ENCODE results near the gene PTPRK. TPM values are rescaled to one million over a fixed set of nuclear protein-coding genes. Genes with fewer than 3 reads are reported as not detected.

PTPRK gene
- polyA plus RNA-seq (2011; rRNA removed) (37.8 and 53.7 TPM in 2 replicates), polyA minus RNA-seq (2011; rRNA and poly(A)+ RNA removed) (95.3 and 115 TPM in 2 replicates)

- ChIA-PET POLR2A (interaction anchor here (0.6 to 1.8 kb wide), 10 partner anchors 12 to 734 kb away, joined by 3 to 9 read pairs (median 4); no protein-coding TSS in a partner anchor), CTCF (interaction anchor here (0.6 to 1.4 kb wide), 16 partner anchors 9 to 1032 kb away, joined by 3 to 4 read pairs (median 3); no protein-coding TSS in a partner anchor)
- Histone ChIP-seq H3K9me3 (ENCODE audit: control insufficient read depth, insufficient read depth, low read length) (no peaks in the 10 kb centered on the region), H3K27ac (ENCODE audit: low read depth, low read length) (peak within 1 kb of the TSS; percentile 99), H3K27me3 (ENCODE audit: control insufficient read depth, insufficient read depth, low read length) (no peaks in the 10 kb centered on the region), H3K4me3 (ENCODE audit: low read depth, low read length) (peak within 1 kb of the TSS; percentile 89)
- TF ChIP-seq, protein P1, sequence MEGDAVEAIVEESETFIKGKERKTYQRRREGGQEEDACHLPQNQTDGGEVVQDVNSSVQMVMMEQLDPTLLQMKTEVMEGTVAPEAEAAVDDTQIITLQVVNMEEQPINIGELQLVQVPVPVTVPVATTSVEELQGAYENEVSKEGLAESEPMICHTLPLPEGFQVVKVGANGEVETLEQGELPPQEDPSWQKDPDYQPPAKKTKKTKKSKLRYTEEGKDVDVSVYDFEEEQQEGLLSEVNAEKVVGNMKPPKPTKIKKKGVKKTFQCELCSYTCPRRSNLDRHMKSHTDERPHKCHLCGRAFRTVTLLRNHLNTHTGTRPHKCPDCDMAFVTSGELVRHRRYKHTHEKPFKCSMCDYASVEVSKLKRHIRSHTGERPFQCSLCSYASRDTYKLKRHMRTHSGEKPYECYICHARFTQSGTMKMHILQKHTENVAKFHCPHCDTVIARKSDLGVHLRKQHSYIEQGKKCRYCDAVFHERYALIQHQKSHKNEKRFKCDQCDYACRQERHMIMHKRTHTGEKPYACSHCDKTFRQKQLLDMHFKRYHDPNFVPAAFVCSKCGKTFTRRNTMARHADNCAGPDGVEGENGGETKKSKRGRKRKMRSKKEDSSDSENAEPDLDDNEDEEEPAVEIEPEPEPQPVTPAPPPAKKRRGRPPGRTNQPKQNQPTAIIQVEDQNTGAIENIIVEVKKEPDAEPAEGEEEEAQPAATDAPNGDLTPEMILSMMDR (IDR thresholded peaks at IDR 0.05; ENCODE audit: low read depth, low read length): peak; percentile 31; the same call in 1 of the 2 replicates
- DNase-seq (ENCODE audit: low read depth, low spot score): peak; percentile 68
Measured at GRCh38 chr6:128520436-128521281, at the start of gene PTPRK. Gene PTPRK, minus strand, starts transcription at chr6:128520599. Its CDS starts 241 bp downstream, at chr6:128520358.

GRCh38 chr6:128567029-128567428 lies 46.6 kb upstream of the PTPRK start:
- H3K27me3 ChIP-seq (ENCODE audit: control insufficient read depth, insufficient read depth, low read length): no peaks in the 10 kb centered on the region
- TF ChIP-seq, protein P1 (IDR thresholded peaks at IDR 0.05; ENCODE audit: low read depth, low read length): no peak
- DNase-seq (ENCODE audit: low read depth, low spot score): no peak
- POLR2A ChIA-PET: no interaction called here
- H3K27ac ChIP-seq (ENCODE audit: low read depth, low read length): no peak overlapping the region
- H3K9me3 ChIP-seq (ENCODE audit: control insufficient read depth, insufficient read depth, low read length): no peaks in the 10 kb centered on the region
- H3K4me3 ChIP-seq (ENCODE audit: low read depth, low read length): no peak overlapping the region
- CTCF ChIA-PET: no interaction called here

DNA sequence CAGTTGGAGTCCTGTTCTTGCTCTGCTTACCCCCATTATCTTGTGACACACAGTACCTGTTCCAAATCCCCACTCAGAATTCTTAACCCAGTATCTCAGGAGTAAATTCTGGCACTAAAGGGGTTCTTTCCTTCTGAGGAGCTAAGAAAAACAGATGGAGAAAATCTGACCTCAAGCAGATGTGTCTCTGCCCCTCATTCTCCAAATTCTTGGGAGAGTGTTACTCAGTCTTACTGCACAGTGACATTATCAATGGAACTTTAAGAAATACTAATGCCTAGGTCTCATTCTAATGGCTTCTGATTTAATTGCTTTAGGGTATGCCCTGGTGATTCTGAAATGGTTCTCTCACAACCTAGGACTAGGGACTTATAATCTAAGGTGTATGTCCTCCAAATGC lies 40.6 kb upstream of the PTPRK start:
- ChIA-PET POLR2A (interaction anchor here (1.4 kb wide), 1 partner anchor 40 kb away, joined by 4 read pairs; the partner anchor contains the start of gene PTPRK), CTCF (no interaction called here)
- Histone ChIP-seq H3K27me3 (ENCODE audit: control insufficient read depth, insufficient read depth, low read length) (no peaks in the 10 kb centered on the region), H3K9me3 (ENCODE audit: control insufficient read depth, insufficient read depth, low read length) (no peaks in the 10 kb centered on the region), H3K27ac (ENCODE audit: low read depth, low read length) (no peak overlapping the region), H3K4me3 (ENCODE audit: low read depth, low read length) (no peak overlapping the region)
- TF ChIP-seq, protein P1 (IDR thresholded peaks at IDR 0.05; ENCODE audit: low read depth, low read length): no peak
- DNase-seq (ENCODE audit: low read depth, low spot score): no peak

DNA sequence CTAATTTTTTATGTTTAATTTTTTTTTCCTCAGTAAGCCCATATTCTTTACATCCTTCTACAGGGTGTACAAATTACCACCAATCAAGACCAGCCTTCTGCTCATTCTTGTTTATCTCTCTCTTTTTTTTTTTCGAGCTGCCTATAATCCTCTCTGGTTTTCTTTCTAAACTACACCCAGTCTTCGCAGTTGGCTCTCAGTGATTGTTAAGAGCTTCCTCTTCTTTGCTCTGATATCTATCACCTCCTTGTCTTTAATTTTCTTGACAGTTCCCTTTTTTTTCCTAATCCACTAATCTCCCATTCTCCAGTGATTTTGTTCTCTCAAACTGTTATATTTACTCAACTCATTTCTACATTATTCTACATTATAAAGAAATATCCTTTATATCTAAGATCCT lies 38.5 kb upstream of the PTPRK start:
- ChIA-PET POLR2A (no interaction called here), CTCF (interaction anchor here (0.6 kb wide), 1 partner anchor 1455 kb away, joined by 3 read pairs; no protein-coding TSS in a partner anchor)

More for the DNA sequence above, 38.5 kb upstream of the PTPRK start:
- Histone ChIP-seq H3K27ac (ENCODE audit: low read depth, low read length) (no peak overlapping the region), H3K9me3 (ENCODE audit: control insufficient read depth, insufficient read depth, low read length) (no peaks in the 10 kb centered on the region), H3K4me3 (ENCODE audit: low read depth, low read length) (no peak overlapping the region), H3K27me3 (ENCODE audit: control insufficient read depth, insufficient read depth, low read length) (no peaks in the 10 kb centered on the region)
- DNase-seq (ENCODE audit: low read depth, low spot score): no peak
- TF ChIP-seq, protein P1 (IDR thresholded peaks at IDR 0.05; ENCODE audit: low read depth, low read length): no peak
